Measurements from ENCODE around the gene PALM3. TPM values are rescaled to one million over a fixed set of nuclear protein-coding genes. Genes with fewer than 3 reads are reported as not detected.

PALM3 gene
- total RNA-seq, 1 experiment from 2014 or later: 0.64 TPM

Other genes with a start within 250 kb of the PALM3 start
- not detected in 2 replicates for gene NANOS3, start 184.9 kb downstream of the PALM3 start, total RNA-seq (2014; rRNA removed; shearing (Covaris generic))
- gene BRME1, start 156.0 kb downstream of the PALM3 start, total RNA-seq (2014; rRNA removed; shearing (Covaris generic)): 2.3 and 3.2 TPM in 2 replicates
- gene CC2D1A, start 155.9 kb downstream of the PALM3 start, total RNA-seq (2014; rRNA removed; shearing (Covaris generic)): 18.2 and 25.1 TPM in 2 replicates
- gene PODNL1, start 123.7 kb downstream of the PALM3 start, total RNA-seq (2014; rRNA removed; shearing (Covaris generic)): 2.8 TPM in 1 of 2 replicates, not detected in the other
- 14.5 and 20.9 TPM in 2 replicates for gene DCAF15, start 109.6 kb downstream of the PALM3 start, total RNA-seq (2014; rRNA removed; shearing (Covaris generic))
- 1.5 and 3.1 TPM in 2 replicates for gene RFX1, start 55.8 kb downstream of the PALM3 start, total RNA-seq (2014; rRNA removed; shearing (Covaris generic))
- gene RLN3, start 33.9 kb downstream of the PALM3 start, total RNA-seq (2014; rRNA removed; shearing (Covaris generic)): not detected in 2 replicates
- 2.3 and 4.8 TPM in 2 replicates for gene IL27RA, start 30.3 kb downstream of the PALM3 start, total RNA-seq (2014; rRNA removed; shearing (Covaris generic))
- 2.2 TPM in 1 of 2 replicates, not detected in the other for gene MISP3, start 10.7 kb upstream of the PALM3 start, total RNA-seq (2014; rRNA removed; shearing (Covaris generic))
- gene C19orf67, start 23.7 kb upstream of the PALM3 start, total RNA-seq (2014; rRNA removed; shearing (Covaris generic)): not detected in 2 replicates
- 10.5 and 43.2 TPM in 2 replicates for gene SAMD1, start 28.7 kb upstream of the PALM3 start, total RNA-seq (2014; rRNA removed; shearing (Covaris generic))
- 46.3 and 93.7 TPM in 2 replicates for gene PRKACA, start 55.7 kb upstream of the PALM3 start, total RNA-seq (2014; rRNA removed; shearing (Covaris generic))
- gene ASF1B, start 74.5 kb upstream of the PALM3 start, total RNA-seq (2014; rRNA removed; shearing (Covaris generic)): 117 and 169 TPM in 2 replicates
- gene ADGRL1, start 144.1 kb upstream of the PALM3 start, total RNA-seq (2014; rRNA removed; shearing (Covaris generic)): 2.4 and 4.8 TPM in 2 replicates

Measured in M059J (cell line).